K562 (cell line): ENCODE data around the gene HBEGF. TPM values are rescaled to one million over a fixed set of nuclear protein-coding genes. Genes with fewer than 3 reads are reported as not detected.

Experiments
- ATAC-seq: fragments of 200-7000 bp; cut with Tn5 transposase; 3 replicates; pipeline ENCODE4 v1.9.1; 2020; ENCODE audit warnings: moderate library complexity
- BruUV-seq: library from RNA; stranded (reverse); fragments of 400-500 nt; replicated peaks from 2 replicates; lab custom pipeline; 2021; lab: Mats Ljungman, UMichigan
- CTCF ChIA-PET: fragments of 300-600 bp; formaldehyde crosslinking; extraction: SDS; loops from one replicate; lab custom pipeline; 2021; ENCODE audit warnings: low intra/inter-chr PET ratio; lab: Yijun Ruan, JAX
- POLR2A ChIA-PET: fragments of 300-600, 350-650 bp; sonication (Branson Sonifier 250); formaldehyde crosslinking; extraction: SDS; loops from one replicate; lab custom pipeline; 2021; ENCODE audit warnings: antibody characterized with exemption, inconsistent platforms; lab: Yijun Ruan, JAX
- DNase-seq, 4 experiments: peaks; one replicate each; pipeline versions ENCODE4 v3.0.0 to v3.0.0-alpha.2; 2011 to 2018; ENCODE audit warnings: low spot score in 3 of 4, mixed read lengths in 3 of 4; ENCODE audit errors: extremely low read depth in 1 of 4
- FAIRE-seq: peaks from 2 replicates; lab custom pipeline; 2011; peaks lifted over from hg19 to GRCh38; lab: Jason Lieb, UNC
- H2AFZ ChIP-seq: 2 replicates; pipeline ENCODE4 v1.6.0; 2011; ENCODE audit warnings: low read depth, low read length, control low read depth, inconsistent platforms
- H3K27ac ChIP-seq: fragments of 200-600 bp; 3 replicates; pipeline ENCODE4 v1.8.0; 2011; ENCODE audit warnings: low read depth, mild to moderate bottlenecking, control low read depth, inconsistent platforms, low read length, moderate library complexity, mixed read lengths; ENCODE audit errors: extremely low read depth
- H3K27me3 ChIP-seq, 2 experiments: fragments of 300-600 bp in 1 of 2; 2 replicates in 1 of 2; 3 replicates in 1 of 2; pipeline versions ENCODE4 v1.6.0 to v1.8.0; 2011; ENCODE audit warnings: inconsistent platforms in 2 of 2, low read length in 2 of 2, mild to moderate bottlenecking in 1 of 2, mixed read lengths in 1 of 2, moderate library complexity in 1 of 2; ENCODE audit not compliant: control insufficient read depth in 2 of 2, insufficient read depth in 2 of 2
- H3K36me3 ChIP-seq: fragments of 300-600 bp; 3 replicates; pipeline ENCODE4 v1.8.0; 2011; ENCODE audit warnings: mild to moderate bottlenecking, low read length, inconsistent platforms; ENCODE audit not compliant: control insufficient read depth, insufficient read depth
- H3K4me1 ChIP-seq, 2 experiments: fragments of 200-600 bp in 1 of 2; replicated peaks in 1 of 2; 2 replicates in 1 of 2; 3 replicates in 1 of 2; pipeline versions ENCODE4 v1.5.1 to v1.8.0; 2011; ENCODE audit warnings: inconsistent platforms in 2 of 2, low read length in 2 of 2, mild to moderate bottlenecking in 1 of 2, mixed read lengths in 1 of 2, moderate library complexity in 1 of 2; ENCODE audit not compliant: control insufficient read depth in 2 of 2, insufficient read depth in 2 of 2
- H3K4me2 ChIP-seq: 2 replicates; pipeline ENCODE4 v1.6.1; 2011; ENCODE audit warnings: low read length, control low read depth, inconsistent platforms, mixed read lengths; ENCODE audit not compliant: insufficient read depth
- H3K4me3 ChIP-seq: fragments of 200-600 bp; sonication (generic), shearing (Covaris generic); 2 replicates; pipeline ENCODE4 v1.5.1; 2016; ENCODE audit warnings: control low read depth, inconsistent platforms
- H3K79me2 ChIP-seq: fragments of 200-600 bp; 3 replicates; pipeline ENCODE4 v1.8.0; 2011; ENCODE audit warnings: low read length, inconsistent platforms; ENCODE audit not compliant: control insufficient read depth, insufficient read depth
- H3K9ac ChIP-seq, 2 experiments: 2 replicates each; pipeline versions ENCODE4 v1.6.0 to v1.6.1; 2011; ENCODE audit warnings: low read depth in 2 of 2, low read length in 2 of 2, control low read depth in 1 of 2, inconsistent platforms in 1 of 2, mild to moderate bottlenecking in 1 of 2, mixed read lengths in 1 of 2; ENCODE audit not compliant: insufficient read depth in 1 of 2
- H3K9me1 ChIP-seq: one replicate; pipeline ENCODE4 v1.6.0; 2011; ENCODE audit warnings: inconsistent platforms, mild to moderate bottlenecking, low read length, moderate library complexity; ENCODE audit not compliant: control insufficient read depth, insufficient read depth
- H3K9me3 ChIP-seq: replicated peaks from 2 replicates; pipeline ENCODE4 v1.5.1; 2011; ENCODE audit warnings: low read depth, low read length, inconsistent platforms; ENCODE audit not compliant: control insufficient read depth, insufficient read depth
- H4K20me1 ChIP-seq: replicated peaks from 2 replicates; pipeline ENCODE4 v1.6.1; 2011; ENCODE audit warnings: low read length, inconsistent platforms, mixed read lengths; ENCODE audit not compliant: control insufficient read depth, insufficient read depth
- ARHGAP35 ChIP-seq: fragments of 450-650 bp; IDR thresholded peaks from 2 replicates; pipeline ENCODE4 v1.6.1; 2018; ENCODE audit not compliant: partially characterized antibody
- CC2D1A ChIP-seq: fragments of 450-650 bp; IDR thresholded peaks from 2 replicates; pipeline ENCODE4 v1.6.1; 2017; ENCODE audit warnings: mild to moderate bottlenecking
- E2F3 ChIP-seq: fragments of 250-450 bp; sonication (Bioruptor Pico); IDR thresholded peaks from 2 replicates; pipeline ENCODE4 v1.4.0; 2020; ENCODE audit warnings: mild to moderate bottlenecking
- POLR2H ChIP-seq: IDR thresholded peaks from 2 replicates; pipeline ENCODE4 v1.6.1; 2016; ENCODE audit warnings: missing genetic modification characterization, low read depth, mild to moderate bottlenecking, control low read depth, missing compliant biosample characterization, moderate library complexity
- RBM14 ChIP-seq: fragments of 200-400 bp; formaldehyde crosslinking; IDR thresholded peaks from 2 replicates; pipeline ENCODE4 v1.6.1; 2018; ENCODE audit warnings: low read depth, mild to moderate bottlenecking, low read length, moderate library complexity, borderline replicate concordance; ENCODE audit not compliant: insufficient read depth
- TAF9B ChIP-seq: fragments of 450-650 bp; IDR thresholded peaks from 2 replicates; pipeline ENCODE4 v1.6.1; 2018; ENCODE audit warnings: mild to moderate bottlenecking; ENCODE audit not compliant: partially characterized antibody
- TFE3 ChIP-seq: fragments of 450-650 bp; formaldehyde crosslinking; IDR thresholded peaks from 2 replicates; pipeline ENCODE4 v1.4.0; 2020; ENCODE audit warnings: mild to moderate bottlenecking, mixed read lengths
- WGBS: fragments of 100-300 bp; shearing (Covaris generic); methylation state at CpG from one replicate; pipeline ENCODE4 v1.1.6; 2016; ENCODE audit warnings: low coverage, mixed read lengths; ENCODE audit not compliant: insufficient coverage; ENCODE audit errors: missing lambda C conversion rate; 5-methylcytosine and 5-hydroxymethylcytosine counted together
- in situ Hi-C: fragments of 300-500 bp; cut with MboI; formaldehyde crosslinking; loops from 4 replicates; pipeline ENCODE4 v1.15.0; 2018; ENCODE audit warnings: inconsistent platforms, mixed read lengths
- intact Hi-C: fragments of 100-400 bp; cut with micrococcal nuclease; formaldehyde crosslinking; loops from 2 replicates; pipeline ENCODE4 v1.14.2; 2022
- polyA plus RNA-seq, 8 experiments: library from polyadenylated mRNA; depleted of rRNA in 4 of 8; stranded (reverse) in 5 of 8; unstranded in 3 of 8; fragments of >200 nt; fragmentation: Nextera tagmentation in 2 of 8; fragmentation: Illumina TruSeq in 1 of 8; extraction: Ambion mirVana in 2 of 8; extraction: Trizol in 1 of 8; gene quantifications; 2 replicates each; pipeline versions ENCODE4 v1.2.1 to v1.2.3, GENCODE V29; 2011 to 2014; ENCODE audit warnings: inconsistent platforms in 1 of 8, missing spikeins in 1 of 8
- total RNA-seq, 7 experiments: library from RNA; depleted of rRNA in 6 of 7; stranded (reverse); fragments of >200 nt in 6 of 7; fragmentation: Illumina TruSeq in 2 of 7; extraction: Trizol in 2 of 7; gene quantifications; 2 replicates each; pipeline versions ENCODE4 v1.2.1 to v1.2.3, GENCODE V29; 2011 to 2021; ENCODE audit warnings: low replicate concordance in 1 of 7
- TF ChIP-seq, protein P1 (sequence below): fragments of 450-650 bp; IDR thresholded peaks from 2 replicates; pipeline ENCODE4 v1.6.1; 2017; ENCODE audit warnings: antibody characterized with exemption, mild to moderate bottlenecking
- TF ChIP-seq, protein P2 (sequence below): sonication (generic); formaldehyde crosslinking; IDR thresholded peaks from 2 replicates; pipeline ENCODE4 v1.8.1; 2023; ENCODE audit warnings: missing genetic modification reagents, mild to moderate bottlenecking, borderline replicate concordance

The HBEGF gene
- total and polyA plus RNA-seq, 9 of the 15 experiments (the other 6 are each of a cell fraction or from before 2014, with no cell fraction given) = 0.11 to 1.1 (median 0.60) TPM

GRCh38 chr5:140312067-140312790, 34.2 kb downstream of the HBEGF start:
- POLR2A ChIA-PET = interaction anchor here (0.9 to 2.4 kb wide), 7 partner anchors 9 to 407 kb away, joined by 3 to 9 read pairs (median 4); partner anchors contain the start of genes HBEGF and PFDN1
- Histone ChIP-seq H3K9ac (peak overlapping the region in 1 of 2 experiments; percentile 61; a peak in 1 of 4 replicates), H3K27me3 (no peaks in the 10 kb centered on the region), H3K4me3 (no peak overlapping the region), H3K4me1 (peaks cover 0 to 26% of the 10 kb centered on the region in 2 experiments; a peak in 4 of 5 replicates), H3K9me3 (no peaks in the 10 kb centered on the region), H2AFZ (peak overlapping the region; percentile 73), H3K36me3 (no peaks in the 10 kb centered on the region), H3K9me1 (no peaks in the 10 kb centered on the region), H3K79me2 (no peaks in the 10 kb centered on the region), H4K20me1 (no peaks in the 10 kb centered on the region), H3K27ac (no peak overlapping the region; the same call in 2 of the 3 replicates), H3K4me2 (peak overlapping the region; percentile 35; the same call in 1 of the 2 replicates)
- ATAC-seq (peak; percentile 18), FAIRE-seq (no peak), DNase-seq (peak in 1 of 4 experiments; percentile 29)
- in situ Hi-C loops (no loop called here), intact Hi-C loops (no loop called here)
- CTCF ChIA-PET = no interaction called here
- no TSS peak for BruUV-seq
- WGBS = 25% methylated on average over 4 of the region's 4 CpGs
- TF ChIP-seq POLR2H (tag) (no peak), TFE3 (no peak), CC2D1A (no peak), RBM14 (no peak), E2F3 (CRISPR knock-in tag) (no peak), ARHGAP35 (no peak), TAF9B (no peak)
- TF ChIP-seq, protein P1, sequence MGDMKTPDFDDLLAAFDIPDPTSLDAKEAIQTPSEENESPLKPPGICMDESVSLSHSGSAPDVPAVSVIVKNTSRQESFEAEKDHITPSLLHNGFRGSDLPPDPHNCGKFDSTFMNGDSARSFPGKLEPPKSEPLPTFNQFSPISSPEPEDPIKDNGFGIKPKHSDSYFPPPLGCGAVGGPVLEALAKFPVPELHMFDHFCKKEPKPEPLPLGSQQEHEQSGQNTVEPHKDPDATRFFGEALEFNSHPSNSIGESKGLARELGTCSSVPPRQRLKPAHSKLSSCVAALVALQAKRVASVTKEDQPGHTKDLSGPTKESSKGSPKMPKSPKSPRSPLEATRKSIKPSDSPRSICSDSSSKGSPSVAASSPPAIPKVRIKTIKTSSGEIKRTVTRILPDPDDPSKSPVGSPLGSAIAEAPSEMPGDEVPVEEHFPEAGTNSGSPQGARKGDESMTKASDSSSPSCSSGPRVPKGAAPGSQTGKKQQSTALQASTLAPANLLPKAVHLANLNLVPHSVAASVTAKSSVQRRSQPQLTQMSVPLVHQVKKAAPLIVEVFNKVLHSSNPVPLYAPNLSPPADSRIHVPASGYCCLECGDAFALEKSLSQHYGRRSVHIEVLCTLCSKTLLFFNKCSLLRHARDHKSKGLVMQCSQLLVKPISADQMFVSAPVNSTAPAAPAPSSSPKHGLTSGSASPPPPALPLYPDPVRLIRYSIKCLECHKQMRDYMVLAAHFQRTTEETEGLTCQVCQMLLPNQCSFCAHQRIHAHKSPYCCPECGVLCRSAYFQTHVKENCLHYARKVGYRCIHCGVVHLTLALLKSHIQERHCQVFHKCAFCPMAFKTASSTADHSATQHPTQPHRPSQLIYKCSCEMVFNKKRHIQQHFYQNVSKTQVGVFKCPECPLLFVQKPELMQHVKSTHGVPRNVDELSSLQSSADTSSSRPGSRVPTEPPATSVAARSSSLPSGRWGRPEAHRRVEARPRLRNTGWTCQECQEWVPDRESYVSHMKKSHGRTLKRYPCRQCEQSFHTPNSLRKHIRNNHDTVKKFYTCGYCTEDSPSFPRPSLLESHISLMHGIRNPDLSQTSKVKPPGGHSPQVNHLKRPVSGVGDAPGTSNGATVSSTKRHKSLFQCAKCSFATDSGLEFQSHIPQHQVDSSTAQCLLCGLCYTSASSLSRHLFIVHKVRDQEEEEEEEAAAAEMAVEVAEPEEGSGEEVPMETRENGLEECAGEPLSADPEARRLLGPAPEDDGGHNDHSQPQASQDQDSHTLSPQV = 0 out of 2 replicates have a peak, but pooled peaks have one; percentile 19
- TF ChIP-seq, protein P2, sequence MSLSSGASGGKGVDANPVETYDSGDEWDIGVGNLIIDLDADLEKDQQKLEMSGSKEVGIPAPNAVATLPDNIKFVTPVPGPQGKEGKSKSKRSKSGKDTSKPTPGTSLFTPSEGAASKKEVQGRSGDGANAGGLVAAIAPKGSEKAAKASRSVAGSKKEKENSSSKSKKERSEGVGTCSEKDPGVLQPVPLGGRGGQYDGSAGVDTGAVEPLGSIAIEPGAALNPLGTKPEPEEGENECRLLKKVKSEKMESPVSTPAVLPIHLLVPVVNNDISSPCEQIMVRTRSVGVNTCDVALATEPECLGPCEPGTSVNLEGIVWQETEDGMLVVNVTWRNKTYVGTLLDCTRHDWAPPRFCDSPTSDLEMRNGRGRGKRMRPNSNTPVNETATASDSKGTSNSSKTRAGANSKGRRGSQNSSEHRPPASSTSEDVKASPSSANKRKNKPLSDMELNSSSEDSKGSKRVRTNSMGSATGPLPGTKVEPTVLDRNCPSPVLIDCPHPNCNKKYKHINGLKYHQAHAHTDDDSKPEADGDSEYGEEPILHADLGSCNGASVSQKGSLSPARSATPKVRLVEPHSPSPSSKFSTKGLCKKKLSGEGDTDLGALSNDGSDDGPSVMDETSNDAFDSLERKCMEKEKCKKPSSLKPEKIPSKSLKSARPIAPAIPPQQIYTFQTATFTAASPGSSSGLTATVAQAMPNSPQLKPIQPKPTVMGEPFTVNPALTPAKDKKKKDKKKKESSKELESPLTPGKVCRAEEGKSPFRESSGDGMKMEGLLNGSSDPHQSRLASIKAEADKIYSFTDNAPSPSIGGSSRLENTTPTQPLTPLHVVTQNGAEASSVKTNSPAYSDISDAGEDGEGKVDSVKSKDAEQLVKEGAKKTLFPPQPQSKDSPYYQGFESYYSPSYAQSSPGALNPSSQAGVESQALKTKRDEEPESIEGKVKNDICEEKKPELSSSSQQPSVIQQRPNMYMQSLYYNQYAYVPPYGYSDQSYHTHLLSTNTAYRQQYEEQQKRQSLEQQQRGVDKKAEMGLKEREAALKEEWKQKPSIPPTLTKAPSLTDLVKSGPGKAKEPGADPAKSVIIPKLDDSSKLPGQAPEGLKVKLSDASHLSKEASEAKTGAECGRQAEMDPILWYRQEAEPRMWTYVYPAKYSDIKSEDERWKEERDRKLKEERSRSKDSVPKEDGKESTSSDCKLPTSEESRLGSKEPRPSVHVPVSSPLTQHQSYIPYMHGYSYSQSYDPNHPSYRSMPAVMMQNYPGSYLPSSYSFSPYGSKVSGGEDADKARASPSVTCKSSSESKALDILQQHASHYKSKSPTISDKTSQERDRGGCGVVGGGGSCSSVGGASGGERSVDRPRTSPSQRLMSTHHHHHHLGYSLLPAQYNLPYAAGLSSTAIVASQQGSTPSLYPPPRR (CRISPR knock-in tag) = no peak
